Stomach (tissue), 9 donors: ENCODE results near the gene ALOX5AP. TPM values are rescaled to one million over a fixed set of nuclear protein-coding genes. Genes with fewer than 3 reads are reported as not detected.

ENCODE experiments used
- DNase-seq, 2 donors: peaks; one replicate each; pipeline versions ENCODE4 v3.0.0 to v3.0.0-alpha.2; 2013 to 2019
- H3K27ac ChIP-seq, 5 donors: fragments of 200-600 bp in 4 of 5; sonication (generic) in 4 of 5; one replicate each; pipeline ENCODE4 v1.5.1; 2013 to 2019; ENCODE audit warnings: mild to moderate bottlenecking in 1 of 5, moderate library complexity in 1 of 5
- H3K27me3 ChIP-seq, 3 donors: fragments of 200-600 bp; sonication (generic); one replicate each; pipeline ENCODE4 v1.5.1; 2017 to 2019; ENCODE audit warnings: mixed run types in 1 of 3
- H3K36me3 ChIP-seq, 4 donors: fragments of 200-600 bp; sonication (generic); 1 replicate in 3 of 4; 2 replicates in 1 of 4; pipeline ENCODE4 v1.5.1; 2016 to 2019
- H3K4me1 ChIP-seq, 4 donors: fragments of 200-600 bp; sonication (generic); one replicate each; pipeline ENCODE4 v1.5.1; 2016 to 2019
- H3K4me3 ChIP-seq, 4 donors: fragments of 200-600 bp; sonication (generic) in 3 of 4; one replicate each; pipeline ENCODE4 v1.5.1; 2016 to 2019; ENCODE audit warnings: mild to moderate bottlenecking in 1 of 4
- H3K9me3 ChIP-seq, 4 donors: fragments of 200-600 bp; sonication (generic); one replicate each; pipeline ENCODE4 v1.5.1; 2016 to 2019
- EP300 ChIP-seq: sonication (generic); formaldehyde crosslinking; IDR thresholded peaks from one replicate; pipeline ENCODE4 v1.6.1; 2017; ENCODE audit warnings: antibody characterized with exemption
- POLR2A ChIP-seq, 4 donors: fragments of 450-650 bp; IDR thresholded peaks; one replicate each; pipeline ENCODE4 v1.6.1; 2016; ENCODE audit warnings: antibody characterized with exemption in 4 of 4, control low read depth in 2 of 4, mild to moderate bottlenecking in 1 of 4, moderate library complexity in 1 of 4
- POLR2AphosphoS5 ChIP-seq, 3 donors: sonication (generic); formaldehyde crosslinking; IDR thresholded peaks; one replicate each; pipeline ENCODE4 v1.6.1; 2016; ENCODE audit warnings: antibody characterized with exemption in 3 of 3
- WGBS, 5 donors: extraction: QIAGEN DNeasy Blood & Tissue Kit in 3 of 5; methylation state at CpG; one replicate each; pipeline versions ENCODE4 v1.1.5 to v1.1.7; 2013 to 2018; 5-methylcytosine and 5-hydroxymethylcytosine counted together
- intact Hi-C: fragments of 100-400 bp; cut with DNase I; formaldehyde crosslinking; loops from one replicate; pipeline ENCODE4 v1.15.1; 2023; ENCODE audit warnings: low total_unique reads
- polyA plus RNA-seq, 3 donors: library from polyadenylated mRNA; stranded (reverse); fragments of 200-250 nt; gene quantifications; one replicate each; pipeline ENCODE4 v1.2.3, GENCODE V29; 2013
- total RNA-seq, 5 donors: library from RNA; depleted of rRNA; stranded (reverse); fragments of >200 nt; gene quantifications; one replicate each; pipeline versions ENCODE4 v1.1.0 to v1.2.3, GENCODE V29; 2014 to 2016
- TF ChIP-seq, protein P1 (sequence below), 7 experiments: fragments of 450-650 bp in 4 of 7; fragments of 200-600 bp in 3 of 7; sonication (generic) in 3 of 7; IDR thresholded peaks; one replicate each; pipeline ENCODE4 v1.5.1; 2016 to 2019; ENCODE audit warnings: antibody characterized with exemption in 7 of 7, control low read depth in 2 of 7, mild to moderate bottlenecking in 1 of 7
- donor health status: healthy with polysubstance abuse.
- donor health status: Bipolar disorder and iron deficiency.
- donor health status: healthy.

The ALOX5AP gene
- total and polyA plus RNA-seq, 8 donors, result 1.3 to 36.4 (median 7.7) TPM

DNA sequence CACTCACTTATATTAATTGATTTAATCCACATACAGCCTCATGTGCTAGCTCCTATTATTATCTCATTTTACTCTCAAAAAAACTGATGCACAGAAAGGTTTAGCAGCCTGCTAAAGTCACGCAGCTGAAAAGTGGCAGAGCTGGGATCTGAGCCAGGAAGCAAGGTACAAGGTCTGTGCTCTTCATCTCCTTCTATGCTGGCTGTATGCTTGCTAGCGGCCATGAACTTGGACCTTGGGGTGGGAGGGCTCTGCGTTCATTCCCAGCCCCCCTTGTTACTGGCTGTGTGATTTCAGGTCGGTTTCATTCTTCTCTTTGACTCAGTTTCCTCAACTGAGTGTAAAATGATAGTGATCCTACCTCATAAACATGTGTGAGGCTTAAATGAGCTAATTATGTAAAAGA lies 69.8 kb downstream of the ALOX5AP start:
- Histone ChIP-seq H3K9me3 (no peaks in the 10 kb centered on the region), H3K27ac (no peak overlapping the region), H3K4me3 (no peak overlapping the region), H3K27me3 (no peaks in the 10 kb centered on the region), H3K4me1 (peaks cover 7 to 26% (median 17%) of the 10 kb centered on the region in 4 donors), H3K36me3 (no peaks in the 10 kb centered on the region)
- intact Hi-C loops, result loop anchor here (2.0 to 10.0 kb wide), 2 partner anchors 124 to 660 kb away; no protein-coding TSS in a partner anchor
- TF ChIP-seq POLR2AphosphoS5 (IDR thresholded peaks at IDR 0.05) (no peak), EP300 (no peak), POLR2A (IDR thresholded peaks at IDR 0.05) (no peak)
- TF ChIP-seq, protein P1, sequence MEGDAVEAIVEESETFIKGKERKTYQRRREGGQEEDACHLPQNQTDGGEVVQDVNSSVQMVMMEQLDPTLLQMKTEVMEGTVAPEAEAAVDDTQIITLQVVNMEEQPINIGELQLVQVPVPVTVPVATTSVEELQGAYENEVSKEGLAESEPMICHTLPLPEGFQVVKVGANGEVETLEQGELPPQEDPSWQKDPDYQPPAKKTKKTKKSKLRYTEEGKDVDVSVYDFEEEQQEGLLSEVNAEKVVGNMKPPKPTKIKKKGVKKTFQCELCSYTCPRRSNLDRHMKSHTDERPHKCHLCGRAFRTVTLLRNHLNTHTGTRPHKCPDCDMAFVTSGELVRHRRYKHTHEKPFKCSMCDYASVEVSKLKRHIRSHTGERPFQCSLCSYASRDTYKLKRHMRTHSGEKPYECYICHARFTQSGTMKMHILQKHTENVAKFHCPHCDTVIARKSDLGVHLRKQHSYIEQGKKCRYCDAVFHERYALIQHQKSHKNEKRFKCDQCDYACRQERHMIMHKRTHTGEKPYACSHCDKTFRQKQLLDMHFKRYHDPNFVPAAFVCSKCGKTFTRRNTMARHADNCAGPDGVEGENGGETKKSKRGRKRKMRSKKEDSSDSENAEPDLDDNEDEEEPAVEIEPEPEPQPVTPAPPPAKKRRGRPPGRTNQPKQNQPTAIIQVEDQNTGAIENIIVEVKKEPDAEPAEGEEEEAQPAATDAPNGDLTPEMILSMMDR (IDR thresholded peaks at IDR 0.05), result no peak
- DNase-seq, result no peak
- WGBS, 5 donors, result 73 to 76% (median 75%) methylated on average over 4 of the region's 4 CpGs

DNA sequence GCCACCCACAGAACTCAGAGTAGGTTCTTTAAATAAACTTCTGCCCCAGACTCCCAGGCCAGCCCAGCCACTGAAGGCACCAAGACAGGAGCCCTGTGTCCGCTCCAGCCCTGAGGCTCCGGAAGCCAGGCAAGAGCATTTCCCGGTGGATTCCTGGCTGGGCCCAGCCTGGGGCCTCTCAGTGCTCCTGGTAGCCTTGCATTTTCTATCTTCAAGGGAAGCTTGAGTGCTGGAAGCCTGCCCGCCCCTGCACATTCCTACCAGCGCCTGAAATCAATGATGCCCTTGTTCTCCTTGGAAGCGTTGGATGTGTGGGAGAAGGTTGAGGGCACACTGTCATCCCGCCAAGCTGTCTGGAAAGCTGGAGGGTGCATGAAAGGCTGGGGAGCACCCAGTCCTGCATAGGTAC lies 70.3 kb downstream of the ALOX5AP start:
- peaks cover 7 to 26% (median 17%) of the 10 kb centered on the region in 4 donors for H3K4me1 ChIP-seq
- no peak overlapping the region for H3K4me3 ChIP-seq
- H3K36me3 ChIP-seq, result no peaks in the 10 kb centered on the region
- intact Hi-C loops, result loop anchor here (2.0 to 10.0 kb wide), 2 partner anchors 125 to 661 kb away; no protein-coding TSS in a partner anchor
- WGBS, 5 donors, result 52 to 76% (median 60%) methylated on average over 5 to 7 of the region's 7 CpGs
- H3K27me3 ChIP-seq, result no peaks in the 10 kb centered on the region
- H3K9me3 ChIP-seq, result no peaks in the 10 kb centered on the region
- H3K27ac ChIP-seq, result no peak overlapping the region
- peak in 1 of 2 donors; percentile 68 for DNase-seq
- TF ChIP-seq, protein P1 (IDR thresholded peaks at IDR 0.05), result no peak
- TF ChIP-seq EP300 (no peak), POLR2AphosphoS5 (IDR thresholded peaks at IDR 0.05) (no peak), POLR2A (IDR thresholded peaks at IDR 0.05) (no peak)

DNA sequence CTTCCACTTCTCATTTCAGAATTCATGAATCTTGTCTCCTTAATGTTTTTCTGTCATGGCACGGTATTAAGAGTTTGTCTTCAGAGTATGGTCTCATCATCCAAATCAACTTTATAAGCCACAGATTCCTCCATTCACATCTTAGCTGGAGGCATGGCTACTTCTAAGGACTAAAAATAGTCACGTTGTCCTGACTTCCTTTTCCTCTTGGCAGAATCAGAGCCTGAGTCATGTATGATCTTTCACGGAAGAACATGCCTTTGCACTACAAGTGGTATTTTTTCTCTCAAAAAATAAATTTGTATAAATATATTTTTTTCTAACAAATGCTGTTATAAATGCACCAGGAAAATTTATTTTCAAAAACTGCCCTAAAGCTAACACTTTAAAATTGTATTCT lies 71.4 kb downstream of the ALOX5AP start:
- peak in 1 of 2 donors; percentile 48 for DNase-seq
- Histone ChIP-seq H3K27ac (peak overlapping the region in 1 of 5 donors; percentile 6), H3K9me3 (no peaks in the 10 kb centered on the region), H3K27me3 (no peaks in the 10 kb centered on the region), H3K4me1 (peaks cover 7 to 26% (median 17%) of the 10 kb centered on the region in 4 donors), H3K36me3 (no peaks in the 10 kb centered on the region), H3K4me3 (no peak overlapping the region)
- TF ChIP-seq POLR2A (IDR thresholded peaks at IDR 0.05) (no peak), EP300 (no peak), POLR2AphosphoS5 (IDR thresholded peaks at IDR 0.05) (peak in 1 of 3 donors; percentile 48)
- intact Hi-C loops, result loop anchor here (10.0 kb wide), 1 partner anchor 662 kb away; no protein-coding TSS in a partner anchor
- WGBS, 5 donors, result 25 to 31% (median 26%) methylated on average over 3 of the region's 3 CpGs

DNA sequence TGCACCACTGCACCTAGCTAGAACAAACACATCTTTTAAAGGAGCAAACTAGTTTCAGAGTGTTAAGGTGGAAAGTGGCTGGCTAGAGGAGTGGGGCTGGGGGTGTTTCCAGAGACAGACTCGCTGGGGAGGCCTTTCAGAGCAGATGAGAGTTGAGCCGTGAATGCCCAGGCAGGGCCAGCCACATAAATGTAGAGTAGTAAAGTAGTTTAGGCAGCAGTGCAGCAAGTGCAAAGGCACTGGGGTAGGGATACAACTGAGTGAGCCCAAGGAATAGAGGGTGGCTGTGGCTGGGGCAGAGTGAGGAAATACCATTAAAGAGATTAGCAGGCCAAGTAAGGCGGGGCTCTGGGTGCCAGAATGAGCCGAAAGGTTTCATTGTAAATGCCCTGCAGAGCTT lies 72.0 kb downstream of the ALOX5AP start:
- H3K27ac ChIP-seq, result peak overlapping the region in 1 of 5 donors; percentile 6
- H3K4me3 ChIP-seq, result no peak overlapping the region
- TF ChIP-seq POLR2AphosphoS5 (IDR thresholded peaks at IDR 0.05) (no peak), EP300 (no peak), POLR2A (IDR thresholded peaks at IDR 0.05) (no peak)
- TF ChIP-seq, protein P1 (IDR thresholded peaks at IDR 0.05), result no peak
- H3K27me3 ChIP-seq, result no peaks in the 10 kb centered on the region
- H3K4me1 ChIP-seq, result peaks cover 7 to 25% (median 17%) of the 10 kb centered on the region in 4 donors
- H3K9me3 ChIP-seq, result no peaks in the 10 kb centered on the region
- 85 to 92% (median 86%) methylated on average over 4 of the region's 4 CpGs for WGBS, 5 donors
- DNase-seq, result no peak
- intact Hi-C loops, result loop anchor here (10.0 kb wide), 1 partner anchor 663 kb away; no protein-coding TSS in a partner anchor
- H3K36me3 ChIP-seq, result no peaks in the 10 kb centered on the region

DNA sequence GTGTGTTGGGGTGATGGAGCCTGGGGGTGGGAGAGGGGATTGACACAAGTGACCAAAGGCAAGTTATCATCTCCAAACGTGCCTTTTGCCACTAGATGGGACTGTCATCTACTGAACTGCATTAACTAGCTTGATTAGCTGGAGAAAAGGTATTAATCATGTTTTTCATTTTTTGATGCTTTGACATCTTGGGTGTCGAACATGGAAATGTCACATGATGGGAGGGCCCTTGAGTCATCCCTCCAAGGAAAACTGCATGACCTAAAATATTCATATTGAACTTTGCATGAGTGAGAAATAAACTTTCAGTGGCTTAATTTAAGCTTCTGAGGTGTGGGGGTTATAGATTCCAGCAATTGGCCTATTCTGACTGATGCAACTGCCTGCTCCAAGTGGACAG lies 73.3 kb downstream of the ALOX5AP start:
- no peak for DNase-seq
- no peaks in the 10 kb centered on the region for H3K9me3 ChIP-seq

More for the DNA sequence above, 73.3 kb downstream of the ALOX5AP start:
- WGBS, 5 donors, result 62 to 78% (median 66%) methylated on average over 2 of the region's 2 CpGs
- H3K4me1 ChIP-seq, result peaks cover under 1 to 13% (median 7%) of the 10 kb centered on the region in 4 donors
- no peak overlapping the region for H3K27ac ChIP-seq
- no peak for TF ChIP-seq POLR2AphosphoS5 (IDR thresholded peaks at IDR 0.05)
- H3K36me3 ChIP-seq, result no peaks in the 10 kb centered on the region
- no peak overlapping the region for H3K4me3 ChIP-seq
- intact Hi-C loops, result loop anchor here (10.0 kb wide), 1 partner anchor 664 kb away; no protein-coding TSS in a partner anchor
- H3K27me3 ChIP-seq, result no peaks in the 10 kb centered on the region
